Measurements from ENCODE around the gene GUSB. TPM values are rescaled to one million over a fixed set of nuclear protein-coding genes. Genes with fewer than 3 reads are reported as not detected.

GUSB gene
- total and polyA plus RNA-seq, 10 of the 15 experiments (the other 5 are each of a cell fraction or from before 2014, with no cell fraction given) = 9.8 to 71.2 (median 45.4) TPM

DNA sequence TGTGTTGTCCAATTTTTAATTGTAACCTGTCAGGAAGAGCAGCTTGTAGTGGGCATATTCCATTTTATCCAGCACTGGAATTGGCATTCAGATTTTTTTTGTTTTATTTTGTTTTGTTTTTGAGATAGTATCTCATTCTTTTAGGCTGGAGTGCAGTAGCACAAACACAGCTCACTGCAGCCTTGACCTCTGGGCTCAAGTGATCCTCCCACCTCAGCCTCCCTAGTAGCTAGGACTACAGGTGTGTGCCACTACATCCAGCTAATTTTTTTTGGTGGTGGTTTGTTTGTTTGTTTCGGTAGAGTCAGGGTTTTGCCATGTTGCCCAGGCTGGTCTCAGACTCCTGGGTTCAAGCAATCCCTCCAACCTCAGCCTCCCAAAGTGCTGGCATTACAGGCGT lies 44.7 kb downstream of the GUSB start:
- no peaks in the 10 kb centered on the region for H3K27me3 ChIP-seq (replicated peaks in 1 of 2; ENCODE audit: control insufficient read depth in 2 of 2, insufficient read depth in 2 of 2, low read length in 1 of 2)
- no TSS peak for BruUV-seq (replicated peaks)
- no peaks in the 10 kb centered on the region for H3K4me1 ChIP-seq (ENCODE audit: control insufficient read depth, insufficient read depth, low read length)
- in situ Hi-C loops (cut with MboI) (no loop called here), intact Hi-C loops (cut with micrococcal nuclease; ENCODE audit: unreplicated experiment) (no loop called here)
- H3K4me3 ChIP-seq = no peak overlapping the region
- ChIA-PET SMC1A (ENCODE audit: uncharacterized antibody, unreplicated experiment) (interaction anchor here (0.9 kb wide), 1 partner anchor 22 kb away, joined by 3 read pairs; no protein-coding TSS in a partner anchor), CTCF (no interaction called here), POLR2A (no interaction called here), RAD21 (ENCODE audit: unreplicated experiment) (no interaction called here)
- DNase-seq (ENCODE audit: low read depth, low spot score) (no peak), ATAC-seq (no peak), FAIRE-seq (no peak)
- 100% methylated on average over 2 of the region's 2 CpGs for WGBS (ENCODE audit: insufficient coverage, insufficient replicate concordance, low lambda C conversion rate, missing lambda C conversion rate)
- H2AFZ ChIP-seq (ENCODE audit: control insufficient read depth, low read depth, low read length) = no peak overlapping the region
- peaks cover 8% of the 10 kb centered on the region for H3K79me2 ChIP-seq (ENCODE audit: control insufficient read depth, insufficient read depth, low read length)
- H3K36me3 ChIP-seq (ENCODE audit: control insufficient read depth in 2 of 2, insufficient read depth in 2 of 2, low read length in 1 of 2) = peaks cover 0 to 3% of the 10 kb centered on the region in 2 experiments; a peak in 2 of 4 replicates
- H3K9ac ChIP-seq (ENCODE audit: control insufficient read depth, insufficient read depth, low read length) = no peak overlapping the region
- H3K4me2 ChIP-seq (ENCODE audit: control insufficient read depth, insufficient read depth) = no peak overlapping the region
- H3K9me3 ChIP-seq (replicated peaks; ENCODE audit: control insufficient read depth, insufficient read depth, low read length) = no peaks in the 10 kb centered on the region
- H3K27ac ChIP-seq (ENCODE audit: control insufficient read depth, insufficient read depth) = no peak overlapping the region
- no peak for TF ChIP-seq FOXM1 (IDR thresholded peaks at IDR 0.05; ENCODE audit: low read depth, low read length)
- TF ChIP-seq, protein P1, sequence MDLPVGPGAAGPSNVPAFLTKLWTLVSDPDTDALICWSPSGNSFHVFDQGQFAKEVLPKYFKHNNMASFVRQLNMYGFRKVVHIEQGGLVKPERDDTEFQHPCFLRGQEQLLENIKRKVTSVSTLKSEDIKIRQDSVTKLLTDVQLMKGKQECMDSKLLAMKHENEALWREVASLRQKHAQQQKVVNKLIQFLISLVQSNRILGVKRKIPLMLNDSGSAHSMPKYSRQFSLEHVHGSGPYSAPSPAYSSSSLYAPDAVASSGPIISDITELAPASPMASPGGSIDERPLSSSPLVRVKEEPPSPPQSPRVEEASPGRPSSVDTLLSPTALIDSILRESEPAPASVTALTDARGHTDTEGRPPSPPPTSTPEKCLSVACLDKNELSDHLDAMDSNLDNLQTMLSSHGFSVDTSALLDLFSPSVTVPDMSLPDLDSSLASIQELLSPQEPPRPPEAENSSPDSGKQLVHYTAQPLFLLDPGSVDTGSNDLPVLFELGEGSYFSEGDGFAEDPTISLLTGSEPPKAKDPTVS (IDR thresholded peaks at IDR 0.05; ENCODE audit: low read depth, low read length) = no peak
- no peak for TF ChIP-seq EP300 (IDR thresholded peaks at IDR 0.05; ENCODE audit: borderline replicate concordance in 1 of 2, control insufficient read depth in 1 of 2, low read depth in 2 of 2, low read length in 2 of 2)
- TF ChIP-seq SMARCA5 (IDR thresholded peaks at IDR 0.05) = no peak
- TF ChIP-seq SPI1 (IDR thresholded peaks at IDR 0.05; ENCODE audit: borderline replicate concordance, insufficient read depth, low read depth, low read length) = no peak
- TF ChIP-seq, protein P2, sequence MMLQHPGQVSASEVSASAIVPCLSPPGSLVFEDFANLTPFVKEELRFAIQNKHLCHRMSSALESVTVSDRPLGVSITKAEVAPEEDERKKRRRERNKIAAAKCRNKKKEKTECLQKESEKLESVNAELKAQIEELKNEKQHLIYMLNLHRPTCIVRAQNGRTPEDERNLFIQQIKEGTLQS (IDR thresholded peaks at IDR 0.05; ENCODE audit: borderline replicate concordance, extremely low read depth, low read depth, low read length) = no peak
- TF ChIP-seq ZNF217 (IDR thresholded peaks at IDR 0.05) = no peak
- no peak for TF ChIP-seq PML (IDR thresholded peaks at IDR 0.05; ENCODE audit: low read length)
- TF ChIP-seq GATAD2B (conservative IDR thresholded peaks at IDR 0.05; ENCODE audit: low read depth) = no peak
- no peak for TF ChIP-seq RBBP5 (conservative IDR thresholded peaks at IDR 0.05)
- TF ChIP-seq, protein P3, sequence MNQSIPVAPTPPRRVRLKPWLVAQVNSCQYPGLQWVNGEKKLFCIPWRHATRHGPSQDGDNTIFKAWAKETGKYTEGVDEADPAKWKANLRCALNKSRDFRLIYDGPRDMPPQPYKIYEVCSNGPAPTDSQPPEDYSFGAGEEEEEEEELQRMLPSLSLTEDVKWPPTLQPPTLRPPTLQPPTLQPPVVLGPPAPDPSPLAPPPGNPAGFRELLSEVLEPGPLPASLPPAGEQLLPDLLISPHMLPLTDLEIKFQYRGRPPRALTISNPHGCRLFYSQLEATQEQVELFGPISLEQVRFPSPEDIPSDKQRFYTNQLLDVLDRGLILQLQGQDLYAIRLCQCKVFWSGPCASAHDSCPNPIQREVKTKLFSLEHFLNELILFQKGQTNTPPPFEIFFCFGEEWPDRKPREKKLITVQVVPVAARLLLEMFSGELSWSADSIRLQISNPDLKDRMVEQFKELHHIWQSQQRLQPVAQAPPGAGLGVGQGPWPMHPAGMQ (IDR thresholded peaks at IDR 0.05; ENCODE audit: borderline replicate concordance) = no peak
- no peak for TF ChIP-seq HDAC6 (IDR thresholded peaks at IDR 0.05; ENCODE audit: unreplicated experiment)
- no peak for TF ChIP-seq KAT2A (conservative IDR thresholded peaks at IDR 0.05; ENCODE audit: control insufficient read depth, low read depth, low read length)
- no peak for TF ChIP-seq RFX5 (IDR thresholded peaks at IDR 0.05; ENCODE audit: low read depth, low read length)
- TF ChIP-seq RAD21 (IDR thresholded peaks at IDR 0.05; ENCODE audit: insufficient read depth, low read depth, low read length) = no peak
- TF ChIP-seq IKZF1 (conservative IDR thresholded peaks at IDR 0.05) = no peak
- TF ChIP-seq, protein P4, sequence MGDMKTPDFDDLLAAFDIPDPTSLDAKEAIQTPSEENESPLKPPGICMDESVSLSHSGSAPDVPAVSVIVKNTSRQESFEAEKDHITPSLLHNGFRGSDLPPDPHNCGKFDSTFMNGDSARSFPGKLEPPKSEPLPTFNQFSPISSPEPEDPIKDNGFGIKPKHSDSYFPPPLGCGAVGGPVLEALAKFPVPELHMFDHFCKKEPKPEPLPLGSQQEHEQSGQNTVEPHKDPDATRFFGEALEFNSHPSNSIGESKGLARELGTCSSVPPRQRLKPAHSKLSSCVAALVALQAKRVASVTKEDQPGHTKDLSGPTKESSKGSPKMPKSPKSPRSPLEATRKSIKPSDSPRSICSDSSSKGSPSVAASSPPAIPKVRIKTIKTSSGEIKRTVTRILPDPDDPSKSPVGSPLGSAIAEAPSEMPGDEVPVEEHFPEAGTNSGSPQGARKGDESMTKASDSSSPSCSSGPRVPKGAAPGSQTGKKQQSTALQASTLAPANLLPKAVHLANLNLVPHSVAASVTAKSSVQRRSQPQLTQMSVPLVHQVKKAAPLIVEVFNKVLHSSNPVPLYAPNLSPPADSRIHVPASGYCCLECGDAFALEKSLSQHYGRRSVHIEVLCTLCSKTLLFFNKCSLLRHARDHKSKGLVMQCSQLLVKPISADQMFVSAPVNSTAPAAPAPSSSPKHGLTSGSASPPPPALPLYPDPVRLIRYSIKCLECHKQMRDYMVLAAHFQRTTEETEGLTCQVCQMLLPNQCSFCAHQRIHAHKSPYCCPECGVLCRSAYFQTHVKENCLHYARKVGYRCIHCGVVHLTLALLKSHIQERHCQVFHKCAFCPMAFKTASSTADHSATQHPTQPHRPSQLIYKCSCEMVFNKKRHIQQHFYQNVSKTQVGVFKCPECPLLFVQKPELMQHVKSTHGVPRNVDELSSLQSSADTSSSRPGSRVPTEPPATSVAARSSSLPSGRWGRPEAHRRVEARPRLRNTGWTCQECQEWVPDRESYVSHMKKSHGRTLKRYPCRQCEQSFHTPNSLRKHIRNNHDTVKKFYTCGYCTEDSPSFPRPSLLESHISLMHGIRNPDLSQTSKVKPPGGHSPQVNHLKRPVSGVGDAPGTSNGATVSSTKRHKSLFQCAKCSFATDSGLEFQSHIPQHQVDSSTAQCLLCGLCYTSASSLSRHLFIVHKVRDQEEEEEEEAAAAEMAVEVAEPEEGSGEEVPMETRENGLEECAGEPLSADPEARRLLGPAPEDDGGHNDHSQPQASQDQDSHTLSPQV (IDR thresholded peaks at IDR 0.05) = no peak
- H4K20me1 ChIP-seq (ENCODE audit: control insufficient read depth, insufficient read depth) = no peaks in the 10 kb centered on the region

Data from GM12878 (cell line).